MM.1S (cell line): ENCODE results near the gene TSC22D4.

Source experiments
- CTCF ChIP-seq: fragments of 300-600 bp; sonication (generic); IDR thresholded peaks from 2 replicates; pipeline ENCODE4 v1.5.1; 2016; ENCODE audit warnings: antibody characterized with exemption, low read length, mixed read lengths
- EZH2 ChIP-seq: fragments of 300-600 bp; sonication (generic); optimal IDR thresholded peaks from 2 replicates; pipeline ENCODE3; 2017; ENCODE audit warnings: low read depth, mild to moderate bottlenecking, antibody characterized with exemption, low read length, mixed read lengths
- EZH2phosphoT487 ChIP-seq: fragments of 300-600 bp; sonication (generic); IDR thresholded peaks from 2 replicates; pipeline ENCODE4 v1.6.1; 2018; ENCODE audit warnings: antibody characterized with exemption, low read length

- no peak for TF ChIP-seq CTCF
- no peak for TF ChIP-seq EZH2phosphoT487
- TF ChIP-seq EZH2: no peak
These were observed 33.0 kb downstream of the TSC22D4 start for GRCh38 chr7:100446040-100446439.
